Right cardiac atrium (tissue), 5 donors: ENCODE results near the gene JAKMIP1. TPM values are rescaled to one million over a fixed set of nuclear protein-coding genes. Genes with fewer than 3 reads are reported as not detected.
A peak's percentile ranks its signal among the peaks of the same experiment; 100 is the strongest.

ENCODE experiments used
- ATAC-seq, 2 donors: fragments of 200-7000 bp; cut with Tn5 transposase; one replicate each; pipeline versions ENCODE4 v1.8.0 to v1.9.1; 2020; ENCODE audit warnings: moderate library complexity in 2 of 2, mild to moderate bottlenecking in 1 of 2
- DNase-seq, 3 donors: peaks; one replicate each; pipeline ENCODE4 v3.0.0-alpha.2; 2020
- H3K27ac ChIP-seq: one replicate; pipeline ENCODE4 v1.5.1; 2013; ENCODE audit warnings: mild to moderate bottlenecking, low read length, control low read depth, moderate library complexity
- H3K27me3 ChIP-seq: one replicate; pipeline ENCODE4 v1.6.1; 2013; ENCODE audit not compliant: control insufficient read depth, insufficient read depth
- H3K4me1 ChIP-seq: one replicate; pipeline ENCODE4 v1.6.1; 2013; ENCODE audit warnings: low read length; ENCODE audit not compliant: control insufficient read depth, insufficient read depth
- H3K4me3 ChIP-seq: one replicate; pipeline ENCODE4 v1.5.1; 2013; ENCODE audit warnings: low read length, control low read depth
- H3K9me3 ChIP-seq: one replicate; pipeline ENCODE4 v1.6.1; 2013; ENCODE audit warnings: low read length; ENCODE audit not compliant: control insufficient read depth
- WGBS: extraction: QIAGEN DNeasy Blood & Tissue Kit; methylation state at CpG from one replicate; pipeline ENCODE4 v1.1.7; 2013; 5-methylcytosine and 5-hydroxymethylcytosine counted together
- intact Hi-C, 4 donors: fragments of 100-400 bp; cut with DNase I; formaldehyde crosslinking; loops; one replicate each; pipeline versions ENCODE4 v1.11.0 to v1.14.0; 2022 to 2023
- polyA plus RNA-seq: library from polyadenylated mRNA; stranded (reverse); fragments of 200-250 nt; gene quantifications from one replicate; pipeline ENCODE4 v1.2.3, GENCODE V29; 2013
- total RNA-seq, 4 donors: library from RNA; stranded (reverse); fragmentation: NEBNext Ultra II Directional; extraction: Animal tissue kit (Norgen Biotek cat#: 25700); gene quantifications; one replicate each; pipeline ENCODE4 v1.2.1, GENCODE V29; 2021
- donor health status: healthy with polysubstance abuse.
- donor health status: DM: no; HTN: yes; CAD: no.
- donor health status: DM: no; HTN: no; CAD: no.
- donor health status: DM: no; HTN: yes; CAD: no; lungs with severe emphysema.
- donor health status: DM: yes; HTN: yes; CAD: no.

The JAKMIP1 gene
- total and polyA plus RNA-seq, 5 donors, result 0.07 to 0.28 (median 0.20) TPM; not detected in 2

DNA sequence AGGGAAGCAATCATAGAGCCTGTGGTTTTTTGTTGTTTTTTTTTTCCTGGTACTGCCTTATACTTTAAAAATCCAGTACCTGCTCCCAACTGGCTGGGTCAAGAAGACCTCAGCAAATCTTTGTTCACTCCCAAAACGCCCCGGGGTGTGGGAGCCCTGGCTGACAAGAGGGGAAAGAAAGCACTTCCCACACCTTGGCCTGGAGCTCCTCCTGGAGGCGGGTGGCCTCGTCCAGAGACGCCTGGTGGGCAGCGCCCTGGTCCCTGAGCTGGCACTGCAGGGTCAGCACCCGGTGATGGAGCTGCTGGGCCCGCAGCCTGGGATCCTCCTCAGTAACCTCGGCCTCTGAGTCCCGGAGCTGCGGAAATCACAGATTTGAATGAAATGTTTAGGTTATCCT is 220.4 kb downstream of the JAKMIP1 start:
- Histone ChIP-seq H3K4me3 (no peak overlapping the region), H3K27me3 (no peaks in the 10 kb centered on the region), H3K9me3 (no peaks in the 10 kb centered on the region), H3K4me1 (no peaks in the 10 kb centered on the region), H3K27ac (no peak overlapping the region)
- WGBS, result 20% methylated on average over 11 of the region's 11 CpGs
- DNase-seq (no peak), ATAC-seq (peak in 1 of 2 donors; percentile 29)
- intact Hi-C loops, result no loop called here

DNA sequence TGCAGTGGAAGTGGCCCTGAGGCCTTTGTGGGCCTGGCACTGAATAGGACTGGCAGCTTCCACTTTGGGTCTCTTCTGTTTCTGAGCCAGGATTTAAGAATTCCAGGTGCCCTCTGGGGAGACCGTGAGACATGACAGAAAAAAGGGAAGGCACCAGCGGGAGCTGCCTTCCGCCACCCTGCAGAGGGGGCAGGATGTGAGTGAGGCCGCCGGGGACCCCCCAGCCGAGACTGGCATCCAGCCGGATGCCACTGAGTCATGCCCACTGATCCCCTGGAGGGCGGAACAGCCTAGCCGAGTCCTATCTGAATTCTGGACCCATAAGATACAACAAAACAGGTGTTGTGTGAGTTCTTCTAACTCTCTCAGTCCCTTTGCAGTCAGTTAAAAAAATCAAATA is 223.4 kb downstream of the JAKMIP1 start:
- ATAC-seq, result no peak
- H3K27me3 ChIP-seq, result no peaks in the 10 kb centered on the region
- 70% methylated on average over 9 of the region's 9 CpGs for WGBS

GRCh38 chr4:5976431-5976830 is 223.9 kb downstream of the JAKMIP1 start:
- Histone ChIP-seq H3K4me1 (no peaks in the 10 kb centered on the region), H3K27ac (no peak overlapping the region), H3K9me3 (no peaks in the 10 kb centered on the region), H3K4me3 (no peak overlapping the region), H3K27me3 (no peaks in the 10 kb centered on the region)
- 78% methylated on average over 6 of the region's 6 CpGs for WGBS
- no peak for ATAC-seq
- DNase-seq, result no peak
- intact Hi-C loops, result no loop called here

More for the DNA sequence above, 223.4 kb downstream of the JAKMIP1 start:
- no peaks in the 10 kb centered on the region for H3K9me3 ChIP-seq
- no peak overlapping the region for H3K27ac ChIP-seq
- DNase-seq, result no peak
- intact Hi-C loops, result no loop called here
- H3K4me3 ChIP-seq, result no peak overlapping the region
- H3K4me1 ChIP-seq, result no peaks in the 10 kb centered on the region

Other genes with a start within 250 kb of the JAKMIP1 start
- under 1 TPM in 2 of 4 donors, not detected in 2; 0.03 TPM for gene C4orf50, start 182.1 kb downstream of the JAKMIP1 start, total RNA-seq
- 0.02 TPM for gene C4orf50, start 182.1 kb downstream of the JAKMIP1 start, polyA plus RNA-seq
- 10 to 100 TPM; 47.9 to 76.6 (median 60.7) TPM for gene WFS1, start 69.3 kb upstream of the JAKMIP1 start, total RNA-seq
- 53.3 TPM for gene WFS1, start 69.3 kb upstream of the JAKMIP1 start, polyA plus RNA-seq